C4-2B (cell line): ENCODE measurements around the gene UBL4A.

Experiments
- CTCF ChIP-seq: fragments of 450-650 bp; conservative IDR thresholded peaks from 2 replicates; pipeline ENCODE4 v1.5.1; 2017; ENCODE audit warnings: mild to moderate bottlenecking
- ZFX ChIP-seq: fragments of 450-650 bp; IDR thresholded peaks from 2 replicates; pipeline ENCODE4 v1.6.1; 2017

- TF ChIP-seq CTCF = no peak
- no peak for TF ChIP-seq ZFX
These were observed 21.5 kb downstream of the UBL4A start for GRCh38 chrX:154464806-154465365.
